Duodenal mucosa (tissue), 2 donors: ENCODE data around the gene CIAPIN1.
"Not testable (repeated sequence)": the region's sequence is repeated elsewhere in the genome, so short reads cannot be mapped to it uniquely, and the experiment has no call there.

Source experiments
- H3K27ac ChIP-seq: one replicate; pipeline ENCODE4 v1.7.0; 2013; ENCODE audit warnings: low read depth, low read length
- H3K27me3 ChIP-seq, 2 donors: one replicate each; pipeline ENCODE4 v1.7.0; 2013; ENCODE audit warnings: low read length in 2 of 2, control low read depth in 1 of 2; ENCODE audit not compliant: insufficient read depth in 2 of 2, control insufficient read depth in 1 of 2
- H3K36me3 ChIP-seq, 2 donors: one replicate each; pipeline ENCODE4 v1.7.0; 2013; ENCODE audit warnings: low read length in 2 of 2, control low read depth in 1 of 2; ENCODE audit not compliant: insufficient read depth in 2 of 2, control insufficient read depth in 1 of 2
- H3K4me1 ChIP-seq, 2 donors: one replicate each; pipeline ENCODE4 v1.7.0; 2013; ENCODE audit warnings: low read length in 2 of 2, control low read depth in 1 of 2; ENCODE audit not compliant: insufficient read depth in 2 of 2, control insufficient read depth in 1 of 2
- H3K4me3 ChIP-seq, 2 donors: one replicate each; pipeline ENCODE4 v1.7.0; 2013; ENCODE audit warnings: low read length in 2 of 2, low read depth in 1 of 2
- H3K9ac ChIP-seq, 2 donors: one replicate each; pipeline ENCODE4 v1.7.0; 2013; ENCODE audit warnings: low read length in 2 of 2, low read depth in 1 of 2
- H3K9me3 ChIP-seq, 2 donors: one replicate each; pipeline ENCODE4 v1.7.0; 2013; ENCODE audit warnings: low read length in 2 of 2, control low read depth in 1 of 2; ENCODE audit not compliant: control insufficient read depth in 1 of 2

Gene CIAPIN1

GRCh38 chr16:57407521-57408353 lies 39.4 kb downstream of the CIAPIN1 start:
- Histone ChIP-seq H3K36me3 (no peaks in the 10 kb centered on the region), H3K27ac (no peak overlapping the region), H3K27me3 (no peaks in the 10 kb centered on the region), H3K4me1 (no peaks in the 10 kb centered on the region), H3K4me3 (no peak overlapping the region), H3K9ac (no peak overlapping the region), H3K9me3 (no peaks in the 10 kb centered on the region)

DNA sequence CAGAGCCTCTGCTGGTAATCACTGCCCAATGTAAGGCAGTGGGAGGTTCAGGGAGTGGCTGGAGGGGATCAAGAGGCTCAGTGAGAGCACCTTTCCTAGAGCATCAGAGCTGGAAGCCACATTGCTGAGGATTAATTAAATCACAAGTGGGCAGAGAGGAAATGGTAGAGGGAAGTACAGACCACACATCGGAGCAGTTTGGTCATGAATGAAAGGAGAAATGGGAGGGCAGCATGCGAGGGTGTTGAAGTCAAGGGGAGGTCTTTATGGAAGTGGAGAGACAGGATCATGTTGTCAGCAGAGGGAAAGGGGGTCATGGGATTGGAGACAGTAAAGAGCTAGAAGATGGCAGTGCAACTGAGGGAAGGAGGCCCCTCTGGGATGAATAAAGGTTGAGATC lies 40.3 kb downstream of the CIAPIN1 start:
- H3K9ac ChIP-seq = no peak overlapping the region
- no peak overlapping the region for H3K27ac ChIP-seq
- no peaks in the 10 kb centered on the region for H3K4me1 ChIP-seq
- no peaks in the 10 kb centered on the region for H3K9me3 ChIP-seq
- H3K4me3 ChIP-seq = no peak overlapping the region
- no peaks in the 10 kb centered on the region for H3K27me3 ChIP-seq
- H3K36me3 ChIP-seq = no peaks in the 10 kb centered on the region

DNA sequence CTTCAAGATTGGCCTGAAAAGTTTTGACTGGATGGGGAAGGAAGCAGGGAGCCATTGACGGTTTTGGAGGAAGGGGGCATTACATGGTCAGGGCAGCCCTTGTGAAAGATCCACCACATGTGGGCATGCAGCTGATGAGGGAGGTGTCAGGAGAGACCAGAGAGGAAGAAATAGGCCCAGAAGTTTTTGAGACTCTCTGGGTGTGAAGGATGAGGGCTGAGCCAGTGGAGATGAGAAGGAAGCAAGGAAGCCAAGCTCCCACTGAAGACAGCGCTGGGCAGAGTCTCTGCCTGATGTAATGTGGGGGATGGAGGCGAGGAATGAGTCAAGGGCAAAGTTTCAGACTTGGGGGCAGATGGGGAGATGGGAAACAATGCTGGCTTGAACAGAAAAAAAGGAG lies 42.1 kb downstream of the CIAPIN1 start:
- H3K4me3 ChIP-seq = no peak overlapping the region
- H3K27me3 ChIP-seq = no peaks in the 10 kb centered on the region
- no peaks in the 10 kb centered on the region for H3K36me3 ChIP-seq
- H3K4me1 ChIP-seq = no peaks in the 10 kb centered on the region
- no peak overlapping the region for H3K27ac ChIP-seq
- H3K9ac ChIP-seq = no peak overlapping the region
- H3K9me3 ChIP-seq = no peaks in the 10 kb centered on the region

GRCh38 chr16:57403965-57404817 lies 43.0 kb downstream of the CIAPIN1 start, which contains the start of gene CCL17:
TSS of gene CCL17 (plus strand) at chr16:57404767. CDS start at chr16:57413933, 9,166 bp downstream.
- Histone ChIP-seq H3K4me1 (no peaks in the 10 kb centered on the region), H3K27ac (no peak within 1 kb of the TSS), H3K9ac (no peak within 1 kb of the TSS), H3K4me3 (no peak within 1 kb of the TSS), H3K9me3 (no peaks in the 10 kb centered on the region), H3K27me3 (no peaks in the 10 kb centered on the region), H3K36me3 (no peaks in the 10 kb centered on the region)

DNA sequence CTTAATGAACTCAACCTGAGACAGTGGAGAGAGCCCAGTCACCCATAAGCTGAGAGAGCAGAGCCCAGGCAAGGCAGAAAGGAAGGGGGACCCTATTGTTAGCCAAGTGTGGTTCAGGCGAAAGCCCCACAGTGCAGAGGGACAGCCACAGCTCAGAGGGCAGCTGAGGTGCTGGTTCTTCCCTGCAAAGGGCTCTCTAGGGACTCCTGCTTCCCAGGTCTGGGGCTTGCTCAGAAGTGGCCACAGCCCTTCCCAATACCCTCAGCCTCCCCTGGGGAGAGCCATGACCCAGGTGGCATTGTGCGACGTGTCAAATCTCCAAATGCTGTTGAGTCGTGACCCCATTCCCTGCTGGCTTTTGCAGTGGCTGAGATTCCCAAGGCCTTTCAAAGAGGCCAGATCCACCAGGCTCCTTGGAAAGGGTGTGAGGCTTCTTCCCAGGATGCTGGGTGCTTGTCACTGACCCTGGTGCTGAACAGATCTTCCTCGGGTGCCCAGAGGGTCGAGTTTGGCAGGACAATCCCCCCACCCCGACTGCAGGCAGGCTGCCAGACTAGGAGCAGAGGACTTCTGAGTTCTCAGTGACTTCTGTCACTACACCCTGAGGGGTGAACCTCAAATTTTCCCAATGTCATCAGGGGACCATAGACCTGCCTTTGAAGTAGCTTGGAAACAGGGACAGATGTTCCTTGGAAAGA lies 45.1 kb downstream of the CIAPIN1 start:
- no peaks in the 10 kb centered on the region for H3K9me3 ChIP-seq
- no peaks in the 10 kb centered on the region for H3K36me3 ChIP-seq
- H3K27me3 ChIP-seq = no peaks in the 10 kb centered on the region
- no peak overlapping the region for H3K9ac ChIP-seq
- H3K4me3 ChIP-seq = no peak overlapping the region
- no peaks in the 10 kb centered on the region for H3K4me1 ChIP-seq
- H3K27ac ChIP-seq = no peak overlapping the region

DNA sequence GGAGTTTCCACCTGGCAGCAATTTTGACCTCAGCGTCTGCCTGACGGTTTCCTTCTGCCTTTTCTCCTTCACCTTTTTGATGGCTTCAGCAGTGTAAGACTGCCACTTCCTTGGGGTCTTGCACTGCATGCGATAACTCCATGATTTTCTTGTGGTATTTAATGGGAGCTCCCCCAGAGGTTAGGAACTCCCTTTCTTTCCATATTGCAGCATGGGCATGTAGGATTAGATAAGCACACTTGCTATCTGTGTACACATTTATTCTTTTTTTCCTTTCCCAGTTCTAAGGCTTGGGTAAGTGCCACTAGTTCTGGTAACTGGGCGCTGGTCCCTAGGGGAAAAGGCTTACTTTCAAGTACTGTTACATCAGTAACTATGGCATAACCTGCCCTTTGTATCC lies 49.7 kb downstream of the CIAPIN1 start:
- H3K9me3 ChIP-seq = not testable (repeated sequence)

DNA sequence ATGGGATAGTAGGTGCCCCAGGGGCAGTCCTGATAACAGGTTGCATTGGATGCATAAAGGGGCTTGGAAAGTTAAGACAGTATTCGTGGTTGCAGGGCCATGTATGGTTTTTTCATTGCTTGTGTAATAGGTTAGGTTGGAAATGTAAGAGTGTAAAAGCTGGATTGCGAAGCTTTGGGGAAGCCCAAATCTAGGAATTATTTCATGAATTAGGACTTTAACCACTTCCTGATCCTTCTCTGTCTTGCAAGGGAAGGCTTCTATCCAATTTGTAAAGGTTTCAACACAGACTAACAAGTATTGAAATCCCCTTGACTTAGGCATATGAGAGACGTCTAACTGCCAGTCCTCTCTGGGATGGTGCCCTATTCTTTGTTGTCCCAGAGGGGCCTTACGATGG lies 50.4 kb downstream of the CIAPIN1 start:
- Histone ChIP-seq H3K36me3 (no peaks in the 10 kb centered on the region), H3K4me3 (no peak overlapping the region), H3K4me1 (no peaks in the 10 kb centered on the region), H3K27ac (no peak overlapping the region), H3K9ac (no peak overlapping the region), H3K27me3 (no peaks in the 10 kb centered on the region), H3K9me3 (no peaks in the 10 kb centered on the region)

More for the DNA sequence above, 49.7 kb downstream of the CIAPIN1 start:
- H3K27ac ChIP-seq, H3K4me3 ChIP-seq, H3K4me1 ChIP-seq, H3K27me3 ChIP-seq, H3K9ac ChIP-seq, H3K36me3 ChIP-seq: not testable (repeated sequence)

DNA sequence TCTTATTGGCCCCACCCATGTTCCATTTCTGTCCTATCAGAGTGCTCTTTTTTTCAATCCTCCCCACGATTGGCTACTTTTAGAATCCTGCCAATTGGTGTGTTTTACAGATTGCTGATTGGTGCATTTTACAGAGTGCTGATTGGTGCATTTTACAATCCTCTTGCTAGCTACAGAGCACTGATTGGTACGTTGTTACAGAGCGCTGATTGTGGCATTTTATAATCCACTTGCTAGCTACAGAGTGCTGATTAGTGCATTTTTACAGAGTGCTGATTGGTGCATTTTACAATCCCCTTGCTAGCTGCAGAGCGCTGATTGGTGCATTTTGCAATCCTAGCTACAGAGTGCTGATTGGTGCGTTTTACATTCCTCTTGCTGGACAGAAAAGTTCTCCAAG lies 52.2 kb downstream of the CIAPIN1 start:
- H3K4me3 ChIP-seq = no peak overlapping the region
- no peaks in the 10 kb centered on the region for H3K4me1 ChIP-seq
- no peak overlapping the region for H3K27ac ChIP-seq
- H3K27me3 ChIP-seq = no peaks in the 10 kb centered on the region
- no peaks in the 10 kb centered on the region for H3K9me3 ChIP-seq
- H3K36me3 ChIP-seq = no peaks in the 10 kb centered on the region
- H3K9ac ChIP-seq = no peak overlapping the region

- H3K4me1 ChIP-seq = no peaks in the 10 kb centered on the region
Observed at GRCh38 chr16:57394444-57394843, 52.7 kb downstream of the CIAPIN1 start.

DNA sequence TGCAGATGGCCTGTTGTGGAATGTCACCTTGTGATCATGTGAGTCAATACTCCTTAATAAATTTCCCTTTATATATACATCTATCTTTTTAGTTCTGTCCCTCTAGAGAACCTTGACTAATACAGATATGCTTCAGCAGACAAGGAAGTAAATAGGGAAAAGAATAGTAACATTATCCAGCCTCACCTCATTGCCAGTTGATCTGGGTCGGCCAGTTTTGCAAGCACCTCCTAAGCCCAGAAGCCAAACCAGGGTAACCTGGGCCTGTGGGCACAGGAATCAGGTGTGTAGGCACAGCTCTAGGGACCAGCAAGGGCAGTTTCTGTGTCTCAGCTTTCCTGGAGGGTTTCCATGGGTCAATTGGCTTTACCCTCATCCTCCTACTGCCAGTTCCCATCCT lies 54.5 kb downstream of the CIAPIN1 start:
- H3K9me3 ChIP-seq = no peaks in the 10 kb centered on the region
- peaks cover 0 to 9% of the 10 kb centered on the region in 2 donors for H3K4me1 ChIP-seq
- no peaks in the 10 kb centered on the region for H3K36me3 ChIP-seq
- no peak overlapping the region for H3K27ac ChIP-seq
- H3K27me3 ChIP-seq = no peaks in the 10 kb centered on the region
- H3K9ac ChIP-seq = no peak overlapping the region
- H3K4me3 ChIP-seq = no peak overlapping the region

More at GRCh38 chr16:57394444-57394843, 52.7 kb downstream of the CIAPIN1 start:
- H3K9me3 ChIP-seq = no peaks in the 10 kb centered on the region
- H3K4me3 ChIP-seq = no peak overlapping the region
- no peaks in the 10 kb centered on the region for H3K36me3 ChIP-seq
- H3K27me3 ChIP-seq = no peaks in the 10 kb centered on the region
- no peak overlapping the region for H3K9ac ChIP-seq
- H3K27ac ChIP-seq = no peak overlapping the region
